H9 (cell line): ENCODE measurements around the gene ATE1. TPM values are rescaled to one million over a fixed set of nuclear protein-coding genes. Genes with fewer than 3 reads are reported as not detected.

Experiments
- DNase-seq: peaks from one replicate; pipeline ENCODE4 v3.0.0-alpha.2; 2017
- H2AFZ ChIP-seq: one replicate; pipeline ENCODE4 v1.6.1; 2013; ENCODE audit warnings: mild to moderate bottlenecking, low read length, control low read depth, moderate library complexity
- H2AK5ac ChIP-seq: 2 replicates; pipeline ENCODE4 v1.6.1; 2013; ENCODE audit warnings: low read length, control low read depth, mixed read lengths; ENCODE audit not compliant: insufficient read length
- H2BK120ac ChIP-seq: one replicate; pipeline ENCODE4 v1.6.1; 2013; ENCODE audit warnings: low read depth, mild to moderate bottlenecking, low read length, control low read depth, inconsistent platforms; ENCODE audit not compliant: poor library complexity, severe bottlenecking
- H2BK12ac ChIP-seq: 2 replicates; pipeline ENCODE4 v1.6.1; 2013; ENCODE audit warnings: low read length, control low read depth, mixed read lengths, low read depth; ENCODE audit not compliant: insufficient read length
- H2BK15ac ChIP-seq: 2 replicates; pipeline ENCODE4 v1.6.1; 2013; ENCODE audit warnings: low read depth, low read length, control low read depth
- H2BK20ac ChIP-seq: one replicate; pipeline ENCODE4 v1.6.1; 2013; ENCODE audit warnings: low read depth, mild to moderate bottlenecking, low read length, control low read depth, inconsistent platforms; ENCODE audit not compliant: poor library complexity, severe bottlenecking
- H2BK5ac ChIP-seq: 2 replicates; pipeline ENCODE4 v1.6.1; 2013; ENCODE audit warnings: low read length, control low read depth, mixed read lengths; ENCODE audit not compliant: insufficient read length
- H3K14ac ChIP-seq: 2 replicates; pipeline ENCODE4 v1.6.1; 2013; ENCODE audit warnings: low read length, control low read depth; ENCODE audit not compliant: insufficient read depth
- H3K18ac ChIP-seq: 2 replicates; pipeline ENCODE4 v1.6.1; 2013; ENCODE audit warnings: low read depth, mild to moderate bottlenecking, mixed read lengths, low read length, control low read depth; ENCODE audit not compliant: insufficient read length
- H3K23ac ChIP-seq: 2 replicates; pipeline ENCODE4 v1.6.1; 2013; ENCODE audit warnings: low read length, control low read depth, mixed read lengths, low read depth; ENCODE audit not compliant: insufficient read length
- H3K23me2 ChIP-seq: 2 replicates; pipeline ENCODE4 v1.6.1; 2013; ENCODE audit warnings: low read depth, mild to moderate bottlenecking, mixed read lengths, low read length, control low read depth; ENCODE audit not compliant: insufficient read length, poor library complexity, severe bottlenecking
- H3K27ac ChIP-seq: 2 replicates; pipeline ENCODE4 v1.5.1; 2013; ENCODE audit warnings: low read length, control low read depth, mixed read lengths, low read depth; ENCODE audit not compliant: insufficient read length
- H3K27me3 ChIP-seq: 2 replicates; pipeline ENCODE4 v1.6.1; 2013; ENCODE audit warnings: low read length, control low read depth, inconsistent platforms; ENCODE audit not compliant: insufficient read depth
- H3K4ac ChIP-seq: 2 replicates; pipeline ENCODE4 v1.6.1; 2013; ENCODE audit warnings: low read depth, mild to moderate bottlenecking, control low read depth, inconsistent platforms, low read length, moderate library complexity
- H3K4me1 ChIP-seq: 2 replicates; pipeline ENCODE4 v1.6.1; 2013; ENCODE audit warnings: low read length, control low read depth, inconsistent platforms; ENCODE audit not compliant: insufficient read depth
- H3K4me2 ChIP-seq: 2 replicates; pipeline ENCODE4 v1.6.1; 2013; ENCODE audit warnings: low read length, control low read depth, mixed read lengths; ENCODE audit not compliant: insufficient read length, insufficient read depth
- H3K56ac ChIP-seq: 2 replicates; pipeline ENCODE4 v1.6.1; 2013; ENCODE audit warnings: low read depth, mild to moderate bottlenecking, mixed read lengths, low read length, control low read depth; ENCODE audit not compliant: insufficient read length
- H3K79me1 ChIP-seq: 2 replicates; pipeline ENCODE4 v1.6.1; 2013; ENCODE audit warnings: low read depth, mild to moderate bottlenecking, moderate library complexity, low read length, control low read depth, inconsistent platforms; ENCODE audit not compliant: insufficient read depth, poor library complexity, severe bottlenecking
- H3K79me2 ChIP-seq: 2 replicates; pipeline ENCODE4 v1.6.1; 2013; ENCODE audit warnings: low read length, control low read depth, inconsistent platforms; ENCODE audit not compliant: insufficient read depth
- H3K9ac ChIP-seq: 2 replicates; pipeline ENCODE4 v1.6.1; 2013; ENCODE audit warnings: low read length, control low read depth, mixed read lengths; ENCODE audit not compliant: insufficient read length; ENCODE audit errors: extremely low read depth
- H3K9me3 ChIP-seq: one replicate; pipeline ENCODE4 v1.6.1; 2013; ENCODE audit warnings: low read depth, low read length, inconsistent platforms; ENCODE audit not compliant: control insufficient read depth
- H3T11ph ChIP-seq: one replicate; pipeline ENCODE4 v1.6.1; 2013; ENCODE audit warnings: mild to moderate bottlenecking, low read length, control low read depth, inconsistent platforms
- H4K20me1 ChIP-seq: one replicate; pipeline ENCODE4 v1.6.1; 2013; ENCODE audit not compliant: control insufficient read depth, insufficient read length, insufficient read depth
- H4K5ac ChIP-seq: 2 replicates; pipeline ENCODE4 v1.6.1; 2013; ENCODE audit warnings: low read depth, mild to moderate bottlenecking, mixed read lengths, low read length, control low read depth; ENCODE audit not compliant: insufficient read length
- H4K8ac ChIP-seq: replicated peaks from 2 replicates; pipeline ENCODE4 v1.6.1; 2013; ENCODE audit warnings: low read length, control low read depth, mixed read lengths, low read depth; ENCODE audit not compliant: insufficient read length
- H4K91ac ChIP-seq: 2 replicates; pipeline ENCODE4 v1.6.1; 2013; ENCODE audit warnings: low read depth, mild to moderate bottlenecking, moderate library complexity, mixed read lengths, low read length, control low read depth; ENCODE audit not compliant: insufficient read length
- H3K27ac Mint-ChIP-seq, 3 experiments: 2 replicates in 2 of 3; 3 replicates in 1 of 3; pipeline ENCODE4 v1.8.0; 2020 to 2021; ENCODE audit warnings: mixed read lengths in 3 of 3, mild to moderate bottlenecking in 1 of 3, moderate library complexity in 1 of 3
- H3K27me3 Mint-ChIP-seq: 2 replicates; pipeline ENCODE4 v1.8.0; 2021; ENCODE audit warnings: low read depth, mild to moderate bottlenecking, moderate library complexity, mixed read lengths
- H3K36me3 Mint-ChIP-seq, 3 experiments: 2 replicates in 2 of 3; 3 replicates in 1 of 3; pipeline ENCODE4 v1.8.0; 2020 to 2021; ENCODE audit warnings: low read depth in 3 of 3, mixed read lengths in 3 of 3; ENCODE audit not compliant: insufficient read depth in 1 of 3
- H3K4me1 Mint-ChIP-seq, 2 experiments: 2 replicates each; pipeline ENCODE4 v1.8.0; 2020; ENCODE audit warnings: mixed read lengths in 2 of 2
- H3K4me3 Mint-ChIP-seq, 2 experiments: 2 replicates in 1 of 2; 3 replicates in 1 of 2; pipeline ENCODE4 v1.8.0; 2020 to 2021; ENCODE audit warnings: mild to moderate bottlenecking in 2 of 2, mixed read lengths in 2 of 2, moderate library complexity in 1 of 2
- H3K9me3 Mint-ChIP-seq, 2 experiments: 2 replicates in 1 of 2; 3 replicates in 1 of 2; pipeline ENCODE4 v1.8.0; 2020; ENCODE audit warnings: mild to moderate bottlenecking in 2 of 2, mixed read lengths in 2 of 2, moderate library complexity in 1 of 2
- WGBS: extraction: QIAGEN DNeasy Blood & Tissue Kit; methylation state at CpG from one replicate; pipeline ENCODE4 v1.1.7; 2013; ENCODE audit warnings: missing lambda C conversion rate, low lambda C conversion rate, mixed read lengths; ENCODE audit not compliant: insufficient read length; ENCODE audit errors: extremely low coverage; 5-methylcytosine and 5-hydroxymethylcytosine counted together
- total RNA-seq: library from RNA; stranded (reverse); gene quantifications from 2 replicates; pipeline ENCODE4 v1.2.1, GENCODE V29; 2021
- TF ChIP-seq, protein P1 (sequence below): fragments of 200-600 bp; sonication (generic); conservative IDR thresholded peaks from 3 replicates; pipeline ENCODE4 v1.8.0; 2021; ENCODE audit warnings: antibody characterized with exemption, mild to moderate bottlenecking

The ATE1 gene
- total RNA-seq, 1 experiment from 2014 or later, result 29.0 TPM

DNA sequence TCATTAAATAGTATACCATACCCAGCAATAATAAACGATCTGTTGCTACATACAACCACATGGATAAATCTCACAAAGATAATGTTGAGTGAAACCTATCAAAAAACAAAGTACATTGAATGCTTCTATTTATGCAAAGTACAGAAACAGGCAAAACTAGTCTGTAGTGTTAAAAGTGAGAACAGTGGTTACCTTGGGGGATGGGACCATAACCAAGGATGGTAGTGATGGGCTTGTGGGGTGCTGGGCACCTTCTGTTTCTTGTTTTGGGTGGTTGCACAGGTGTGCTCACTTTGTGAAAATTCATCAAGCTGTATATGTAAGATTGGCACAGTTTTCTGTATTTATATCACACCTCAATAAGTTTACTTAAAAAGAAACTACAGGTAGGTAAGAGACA, 105.7 kb downstream of the ATE1 start:
- Mint-ChIP-seq H3K27ac (no peak overlapping the region), H3K27me3 (no peaks in the 10 kb centered on the region), H3K36me3 (peaks cover 2 to 7% (median 5%) of the 10 kb centered on the region in 3 experiments; a peak in 4 of 7 replicates), H3K9me3 (no peaks in the 10 kb centered on the region; a peak in 1 of 5 replicates), H3K4me1 (0 out of 4 replicates have a peak, but pooled peaks cover 0 to 2% of the 10 kb centered on the region in 2 experiments), H3K4me3 (no peak overlapping the region)
- Histone ChIP-seq H3K23me2 (no peaks in the 10 kb centered on the region), H3K4me2 (no peak overlapping the region), H3K4me1 (no peaks in the 10 kb centered on the region), H3K79me2 (no peaks in the 10 kb centered on the region), H3K14ac (no peak overlapping the region), H4K8ac (no peak overlapping the region), H3K4ac (no peak overlapping the region), H2BK20ac (no peak overlapping the region), H2BK15ac (no peak overlapping the region), H3K9ac (no peak overlapping the region), H3K27ac (no peak overlapping the region), H2BK5ac (no peak overlapping the region), H4K5ac (no peak overlapping the region), H3K56ac (no peak overlapping the region), H3K27me3 (no peaks in the 10 kb centered on the region), H3K18ac (no peak overlapping the region), H4K91ac (no peak overlapping the region), H2AK5ac (no peak overlapping the region), H2BK120ac (no peak overlapping the region), H2BK12ac (no peak overlapping the region), H3K23ac (no peak overlapping the region), H2AFZ (no peak overlapping the region), H3K9me3 (no peaks in the 10 kb centered on the region), H4K20me1 (no peaks in the 10 kb centered on the region), H3K79me1 (no peaks in the 10 kb centered on the region), H3T11ph (no peak overlapping the region)
- TF ChIP-seq, protein P1, sequence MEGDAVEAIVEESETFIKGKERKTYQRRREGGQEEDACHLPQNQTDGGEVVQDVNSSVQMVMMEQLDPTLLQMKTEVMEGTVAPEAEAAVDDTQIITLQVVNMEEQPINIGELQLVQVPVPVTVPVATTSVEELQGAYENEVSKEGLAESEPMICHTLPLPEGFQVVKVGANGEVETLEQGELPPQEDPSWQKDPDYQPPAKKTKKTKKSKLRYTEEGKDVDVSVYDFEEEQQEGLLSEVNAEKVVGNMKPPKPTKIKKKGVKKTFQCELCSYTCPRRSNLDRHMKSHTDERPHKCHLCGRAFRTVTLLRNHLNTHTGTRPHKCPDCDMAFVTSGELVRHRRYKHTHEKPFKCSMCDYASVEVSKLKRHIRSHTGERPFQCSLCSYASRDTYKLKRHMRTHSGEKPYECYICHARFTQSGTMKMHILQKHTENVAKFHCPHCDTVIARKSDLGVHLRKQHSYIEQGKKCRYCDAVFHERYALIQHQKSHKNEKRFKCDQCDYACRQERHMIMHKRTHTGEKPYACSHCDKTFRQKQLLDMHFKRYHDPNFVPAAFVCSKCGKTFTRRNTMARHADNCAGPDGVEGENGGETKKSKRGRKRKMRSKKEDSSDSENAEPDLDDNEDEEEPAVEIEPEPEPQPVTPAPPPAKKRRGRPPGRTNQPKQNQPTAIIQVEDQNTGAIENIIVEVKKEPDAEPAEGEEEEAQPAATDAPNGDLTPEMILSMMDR, result no peak
- no peak for DNase-seq
- WGBS, result no CpG with 5 or more reads among the region's 1 CpG
